22Rv1 (cell line): Measurements from ENCODE around the gene ARVCF.

ENCODE experiments used
- CTCF ChIP-seq: fragments of 450-650 bp; IDR thresholded peaks from 2 replicates; pipeline ENCODE4 v1.5.1; 2017; ENCODE audit warnings: mild to moderate bottlenecking
- ZFX ChIP-seq: fragments of 450-650 bp; IDR thresholded peaks from 2 replicates; pipeline ENCODE4 v1.6.1; 2017; ENCODE audit warnings: antibody characterized with exemption, borderline replicate concordance

GRCh38 chr22:20020533-20021195 is 4.0 kb upstream of the ARVCF start, which contains the start of gene TANGO2:
- TF ChIP-seq ZFX (no peak), CTCF (no peak)
